IPS-NIHi7 (cell line): ENCODE results near the gene NEDD4L.
A peak's percentile ranks its signal among the peaks of the same experiment; 100 is the strongest.

Source experiments
- DNase-seq: peaks from one replicate; pipeline ENCODE4 v3.0.0; 2012; ENCODE audit warnings: mixed read lengths; ENCODE audit errors: extremely low spot score

Gene NEDD4L

GRCh38 chr18:58288921-58289797, 245.1 kb downstream of the NEDD4L start:
- DNase-seq = no peak

DNA sequence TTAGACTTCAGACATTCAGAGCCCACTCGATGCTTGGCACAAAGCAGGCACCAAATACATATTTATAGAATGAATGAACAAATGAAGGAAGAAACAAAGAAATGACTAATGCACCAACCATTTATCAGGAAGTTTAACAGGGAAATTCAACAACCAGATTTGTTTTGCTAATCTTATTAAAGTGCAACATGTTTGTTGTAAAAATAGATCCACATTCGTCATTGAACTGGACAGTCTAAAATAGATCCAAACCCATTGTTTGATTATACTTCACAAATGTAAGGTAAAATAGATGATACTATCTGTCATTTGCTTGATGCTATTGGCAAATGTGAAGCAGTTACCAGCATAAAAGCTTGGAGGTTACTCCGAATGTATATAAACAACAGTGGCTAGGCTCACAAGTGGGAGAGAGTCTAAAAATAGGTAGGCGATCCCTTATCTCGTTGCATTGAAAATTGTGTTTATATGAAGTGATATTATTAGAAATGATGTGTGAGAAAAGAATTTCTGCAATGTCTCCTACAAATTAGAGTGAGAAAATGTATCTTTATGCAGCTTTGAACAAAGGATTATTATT, 246.2 kb downstream of the NEDD4L start:
- no peak for DNase-seq

DNA sequence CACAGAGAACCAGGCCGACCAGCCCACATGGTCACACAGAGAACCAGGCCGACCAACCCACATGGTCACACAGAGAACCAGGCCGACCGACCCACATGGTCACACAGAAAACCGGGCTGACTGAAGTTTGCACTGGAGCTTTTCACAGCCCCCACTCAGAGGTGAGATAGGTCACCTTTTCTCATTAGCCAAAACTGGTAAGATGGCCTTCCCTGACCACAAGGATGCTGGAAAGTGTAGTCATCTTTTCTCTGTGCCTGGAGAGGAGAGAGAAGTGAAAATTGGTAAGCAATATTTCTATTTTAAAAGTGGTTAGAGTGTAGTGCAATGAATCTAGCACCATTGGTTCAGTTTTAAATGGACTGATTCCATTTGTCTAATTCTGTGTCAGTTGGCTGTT, 247.1 kb downstream of the NEDD4L start:
- no peak for DNase-seq

DNA sequence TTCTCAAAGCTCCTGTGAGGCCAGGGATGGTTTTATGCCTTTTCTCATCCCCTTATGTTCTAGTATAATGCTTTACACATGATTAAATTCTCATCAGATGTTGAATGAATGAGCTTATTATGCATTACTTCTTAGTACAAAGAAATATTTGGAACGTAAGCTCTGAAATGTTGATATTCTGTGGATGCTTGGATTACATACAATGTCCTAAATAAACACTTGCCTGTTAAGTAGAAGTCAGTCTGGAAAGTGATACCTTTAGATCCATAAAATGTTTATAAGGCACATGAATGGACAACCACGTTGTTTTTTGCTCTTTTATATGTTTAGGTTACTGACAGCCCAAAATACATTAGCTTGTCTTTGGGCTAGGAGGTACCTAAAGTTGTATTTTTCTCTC, 248.6 kb downstream of the NEDD4L start:
- no peak for DNase-seq

DNA sequence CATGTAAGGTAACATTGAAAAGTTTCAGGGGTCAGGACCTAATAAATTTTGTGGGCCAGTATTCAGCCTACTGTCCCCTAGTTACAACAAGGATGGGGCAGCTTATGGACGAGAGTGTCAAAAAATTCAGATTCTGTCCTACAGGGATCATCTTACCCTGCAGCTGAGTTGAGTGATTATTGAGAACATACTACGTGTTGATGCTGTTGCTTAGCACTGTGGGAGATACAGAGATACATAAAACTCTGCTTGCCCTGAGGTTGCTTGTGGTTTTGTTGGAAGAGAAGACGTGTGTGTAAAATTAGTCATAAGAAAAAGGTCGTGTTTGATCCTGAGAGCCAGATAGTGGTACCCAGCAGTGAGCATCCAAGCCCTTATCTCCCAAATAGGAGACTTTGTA, 253.2 kb downstream of the NEDD4L start:
- DNase-seq = no peak

- no peak for DNase-seq
These were observed 254.5 kb downstream of the NEDD4L start for GRCh38 chr18:58298251-58299134.

DNA sequence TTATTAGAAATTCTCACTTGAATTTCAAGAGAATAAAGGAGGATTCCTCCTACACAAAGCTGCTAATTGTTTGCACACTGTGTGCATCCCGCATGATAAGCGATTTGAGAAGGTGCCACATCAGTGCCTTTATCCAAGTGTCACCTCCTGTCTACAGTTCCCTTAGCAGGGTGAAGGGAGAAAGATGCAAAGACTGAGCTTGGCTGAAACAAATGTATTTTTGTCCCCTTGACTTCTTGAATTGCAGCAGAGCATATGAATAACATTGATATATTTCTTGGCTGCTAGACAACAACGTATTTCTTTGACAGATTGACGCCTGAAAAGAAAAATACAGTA, 255.1 kb downstream of the NEDD4L start:
- DNase-seq = no peak

DNA sequence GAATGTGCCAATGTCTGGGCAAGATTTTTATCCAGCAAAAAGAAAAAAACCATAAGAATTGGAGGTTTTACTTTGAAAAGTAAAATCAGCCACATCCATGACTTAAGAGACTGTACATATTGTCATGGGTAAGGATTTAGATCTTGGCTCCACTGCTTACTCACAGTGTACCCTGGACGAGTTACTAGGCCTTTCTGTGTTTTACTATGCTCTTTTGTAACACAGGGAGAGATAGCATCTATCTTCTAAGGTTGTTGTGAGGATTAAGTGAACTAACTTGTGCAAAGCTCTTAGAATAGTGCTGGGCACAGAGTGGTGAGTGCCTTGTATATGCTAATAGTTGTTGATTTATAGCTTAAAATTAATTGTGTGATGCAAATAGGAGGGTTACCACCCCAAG, 255.9 kb downstream of the NEDD4L start:
- DNase-seq = no peak

- no peak for DNase-seq
These were observed 256.8 kb downstream of the NEDD4L start for GRCh38 chr18:58300867-58301266.

GRCh38 chr18:58302811-58303210, 258.8 kb downstream of the NEDD4L start:
- no peak for DNase-seq

GRCh38 chr18:58303363-58303762, 259.3 kb downstream of the NEDD4L start:
- no peak for DNase-seq

DNA sequence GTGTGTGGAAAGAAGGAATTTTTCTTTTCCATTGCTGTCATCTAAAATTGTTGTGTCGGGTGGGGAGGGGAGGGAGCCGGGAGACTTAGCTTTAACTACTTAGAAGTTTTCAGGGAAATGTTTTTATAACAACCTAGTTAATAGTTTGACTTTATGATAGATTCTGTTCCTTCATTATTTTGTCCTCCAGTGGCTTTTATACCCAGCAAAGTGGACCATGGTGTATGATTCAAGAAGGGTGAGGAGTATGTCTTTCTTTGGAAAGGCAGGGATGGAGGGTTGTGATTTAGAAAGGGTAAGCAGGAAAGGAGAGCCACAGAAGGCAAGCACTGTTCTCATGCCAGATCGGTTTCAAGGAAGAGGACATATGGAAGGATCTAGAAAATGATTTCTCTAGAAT, 261.8 kb downstream of the NEDD4L start:
- no peak for DNase-seq

DNA sequence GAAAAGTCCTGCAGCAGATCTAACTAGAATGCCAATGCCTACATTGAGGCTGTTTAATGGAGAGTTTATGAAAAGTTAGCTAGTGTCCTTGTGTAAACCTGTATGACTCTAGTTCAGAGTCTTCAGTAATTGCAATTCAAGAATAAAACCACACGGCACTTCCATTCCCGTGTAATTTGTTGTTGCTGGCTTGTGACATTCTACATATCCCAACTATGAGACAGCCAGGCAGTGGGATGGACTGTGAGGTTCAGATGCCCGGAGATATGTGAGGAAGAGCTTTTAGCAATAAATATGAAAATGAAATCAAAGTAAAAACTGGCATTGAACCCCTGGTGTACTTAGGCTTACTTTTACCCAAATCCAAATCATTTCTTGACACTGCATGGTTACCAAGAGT, 263.4 kb downstream of the NEDD4L start:
- no peak for DNase-seq

DNA sequence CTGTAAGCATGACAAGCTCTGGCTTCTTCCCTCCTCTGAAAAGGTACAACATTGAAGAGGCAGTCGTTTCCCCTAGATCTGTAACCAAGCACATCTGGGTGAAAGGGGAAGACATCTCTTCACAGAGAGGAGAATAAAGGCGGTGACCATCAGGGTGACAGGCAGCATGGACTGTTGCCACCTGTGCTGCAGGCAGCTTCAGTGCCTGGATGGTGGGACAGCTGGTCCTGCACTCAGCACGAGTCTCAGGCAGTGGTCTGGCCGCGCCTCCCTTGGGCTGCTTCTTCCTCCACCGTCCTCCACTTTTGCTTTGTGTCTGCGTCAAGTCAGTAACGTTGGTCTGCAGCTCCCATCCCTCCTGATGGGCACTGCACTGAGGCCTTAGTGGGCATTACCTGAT, 264.4 kb downstream of the NEDD4L start:
- DNase-seq = no peak

DNA sequence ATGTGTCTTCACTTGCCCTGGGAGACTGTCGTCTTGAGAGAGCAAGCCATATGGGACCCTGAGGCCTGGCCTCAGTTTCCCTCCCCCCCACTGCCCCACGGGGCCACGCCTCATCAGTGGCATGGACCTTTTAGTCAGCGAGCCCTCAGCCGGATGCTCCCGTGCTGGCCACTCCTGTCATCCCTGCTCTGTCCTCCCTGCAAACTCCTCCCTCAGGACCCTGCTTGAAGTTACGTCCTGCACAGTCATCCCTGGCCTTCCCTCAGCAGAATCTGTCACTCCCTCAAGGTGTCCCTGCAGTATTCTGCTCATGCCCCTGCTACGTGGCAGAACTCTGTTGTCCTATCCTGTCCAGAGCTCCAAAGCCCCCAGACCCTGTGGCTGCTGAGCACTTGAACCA, 265.1 kb downstream of the NEDD4L start:
- DNase-seq = no peak

GRCh38 chr18:58309610-58310239, 265.7 kb downstream of the NEDD4L start:
- no peak for DNase-seq

- DNase-seq = no peak
These were observed 266.5 kb downstream of the NEDD4L start for GRCh38 chr18:58310517-58310916.

DNA sequence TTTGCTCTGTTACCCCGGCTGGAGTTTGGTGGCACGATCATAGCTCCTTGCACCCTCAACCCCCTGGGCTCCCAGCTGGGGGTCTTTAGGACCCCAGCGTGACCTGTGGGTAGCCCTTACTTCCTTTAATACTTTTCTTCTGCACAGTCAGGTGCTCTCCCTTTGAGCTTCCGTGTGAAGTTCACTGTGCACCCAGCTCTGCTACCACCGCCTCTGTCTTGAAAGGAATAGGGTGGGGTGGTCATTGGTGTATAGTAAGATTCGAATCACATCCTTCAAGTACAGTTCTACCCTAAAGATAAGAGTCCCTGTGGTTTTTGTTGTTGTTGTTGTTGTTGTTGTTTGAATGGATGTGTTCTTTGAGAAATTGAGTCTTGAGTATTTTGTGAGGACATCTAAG, 267.4 kb downstream of the NEDD4L start:
- no peak for DNase-seq

- no peak for DNase-seq
These were observed 269.5 kb downstream of the NEDD4L start for GRCh38 chr18:58313491-58314032.

GRCh38 chr18:58314284-58314683, 270.3 kb downstream of the NEDD4L start:
- DNase-seq = peak; percentile 24

DNA sequence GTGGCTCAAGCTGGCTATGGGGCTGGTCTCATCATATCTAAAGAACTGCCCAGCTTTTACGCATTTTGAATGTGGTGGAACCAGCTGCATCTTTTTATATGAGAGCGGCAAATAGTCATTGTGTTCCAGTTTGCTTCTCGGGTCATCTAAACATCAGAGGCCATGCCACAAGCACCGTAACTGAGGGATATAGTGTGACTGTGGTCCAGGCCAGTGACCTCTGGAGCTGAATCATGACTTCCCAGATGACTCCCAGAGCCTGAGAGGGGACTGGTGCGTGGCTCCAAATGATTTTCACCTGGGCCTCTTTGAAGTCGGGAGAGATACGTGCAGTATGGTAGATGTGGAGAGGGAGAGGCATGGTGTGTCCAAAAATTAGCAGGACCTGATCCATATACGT, 271.0 kb downstream of the NEDD4L start:
- no peak for DNase-seq

DNA sequence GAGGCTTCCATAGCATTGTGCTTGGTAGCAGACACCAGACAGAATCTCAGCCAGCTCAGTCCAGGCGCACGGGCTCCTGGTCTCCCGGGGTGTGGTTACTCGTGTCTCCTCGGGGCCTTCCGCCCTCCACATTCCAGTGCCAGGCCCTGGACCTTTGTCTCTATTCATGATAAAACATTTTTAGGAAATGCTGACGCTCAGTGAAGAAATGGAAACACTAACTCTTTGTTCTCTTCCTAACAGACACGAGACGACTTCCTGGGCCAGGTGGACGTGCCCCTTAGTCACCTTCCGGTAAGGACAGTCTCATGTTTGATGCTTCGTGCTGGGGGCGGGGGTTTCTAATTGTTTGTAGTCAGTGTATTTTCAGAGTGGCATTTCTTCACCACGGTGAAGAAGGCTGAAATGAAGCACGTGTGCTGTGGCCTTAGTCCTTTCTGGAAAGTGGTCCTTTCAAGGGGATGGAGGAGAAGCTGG, 271.8 kb downstream of the NEDD4L start:
- DNase-seq = no peak
